HEK293T (cell line): ENCODE measurements around the gene USP37.

Experiments
- ARNT ChIP-seq: fragments of 450-650 bp; IDR thresholded peaks from 2 replicates; pipeline ENCODE4 v1.6.1; 2017; ENCODE audit warnings: mild to moderate bottlenecking
- BHLHE40 ChIP-seq: fragments of 450-650 bp; IDR thresholded peaks from 2 replicates; pipeline ENCODE4 v1.6.1; 2016; ENCODE audit warnings: mild to moderate bottlenecking, moderate library complexity, borderline replicate concordance
- ELF4 ChIP-seq: fragments of 450-650 bp; IDR thresholded peaks from 2 replicates; pipeline ENCODE4 v1.6.1; 2017; ENCODE audit warnings: antibody characterized with exemption
- FOXA1 ChIP-seq: fragments of 450-650 bp; IDR thresholded peaks from 2 replicates; pipeline ENCODE4 v1.6.1; 2016; ENCODE audit warnings: mild to moderate bottlenecking
- FOXK2 ChIP-seq: fragments of 450-650 bp; IDR thresholded peaks from 2 replicates; pipeline ENCODE4 v1.6.1; 2016; ENCODE audit warnings: mild to moderate bottlenecking
- FOXM1 ChIP-seq: fragments of 450-650 bp; IDR thresholded peaks from 2 replicates; pipeline ENCODE4 v1.6.1; 2017; ENCODE audit warnings: mild to moderate bottlenecking, borderline replicate concordance
- HDGF ChIP-seq: fragments of 450-650 bp; IDR thresholded peaks from 2 replicates; pipeline ENCODE4 v1.6.1; 2017; ENCODE audit warnings: antibody characterized with exemption, borderline replicate concordance
- L3MBTL2 ChIP-seq: fragments of 450-650 bp; conservative IDR thresholded peaks from 2 replicates; pipeline ENCODE4 v1.6.1; 2016; ENCODE audit warnings: mild to moderate bottlenecking
- NFRKB ChIP-seq: fragments of 450-650 bp; IDR thresholded peaks from 2 replicates; pipeline ENCODE4 v1.6.1; 2016; ENCODE audit warnings: mild to moderate bottlenecking, moderate library complexity
- PKNOX1 ChIP-seq: fragments of 450-650 bp; IDR thresholded peaks from 2 replicates; pipeline ENCODE4 v1.6.1; 2016
- SUZ12 ChIP-seq: fragments of 450-650 bp; IDR thresholded peaks from 2 replicates; pipeline ENCODE4 v1.6.1; 2016; ENCODE audit warnings: mild to moderate bottlenecking

GRCh38 chr2:218446547-218446946 is 121.6 kb downstream of the USP37 start:
- no peak for TF ChIP-seq BHLHE40
- no peak for TF ChIP-seq SUZ12
- TF ChIP-seq FOXK2: no peak
- TF ChIP-seq PKNOX1: no peak
- no peak for TF ChIP-seq ELF4
- no peak for TF ChIP-seq NFRKB
- TF ChIP-seq FOXM1: no peak
- TF ChIP-seq ARNT: no peak
- TF ChIP-seq HDGF: no peak
- TF ChIP-seq FOXA1: no peak
- no peak for TF ChIP-seq L3MBTL2
